Activated CD4-positive, alpha-beta memory T cell treated with anti-CD3 and anti-CD28 coated beads for 36 hours (primary cell): ENCODE measurements around the gene GMDS. TPM values are rescaled to one million over a fixed set of nuclear protein-coding genes. Genes with fewer than 3 reads are reported as not detected.

Experiments
- CTCF ChIA-PET: fragments of 350-600 bp; sonication (Branson Sonifier 250); formaldehyde crosslinking; loops from one replicate; lab custom pipeline; 2021; ENCODE audit warnings: antibody characterized with exemption, inconsistent platforms; lab: Charles Lee
- POLR2A ChIA-PET: fragments of 350-600 bp; sonication (Branson Sonifier 250); formaldehyde crosslinking; loops from one replicate; lab custom pipeline; 2021; ENCODE audit warnings: antibody characterized with exemption; lab: Charles Lee
- DNase-seq: peaks from one replicate; pipeline ENCODE4 v3.0.0-alpha.2; 2020
- H3K27ac Mint-ChIP-seq: one replicate; pipeline ENCODE4 v1.8.0; 2021; ENCODE audit warnings: mixed read lengths
- H3K27me3 Mint-ChIP-seq: one replicate; pipeline ENCODE4 v1.8.0; 2021; ENCODE audit warnings: mixed read lengths
- H3K36me3 Mint-ChIP-seq: one replicate; pipeline ENCODE4 v1.8.0; 2021; ENCODE audit warnings: mixed read lengths
- H3K4me1 Mint-ChIP-seq: one replicate; pipeline ENCODE4 v1.8.0; 2021; ENCODE audit warnings: low read depth, mixed read lengths
- H3K4me3 Mint-ChIP-seq: one replicate; pipeline ENCODE4 v1.8.0; 2021; ENCODE audit warnings: mild to moderate bottlenecking, mixed read lengths
- H3K9me3 Mint-ChIP-seq: one replicate; pipeline ENCODE4 v1.8.0; 2021; ENCODE audit warnings: mixed read lengths
- intact Hi-C: fragments of 100-400 bp; cut with micrococcal nuclease; formaldehyde crosslinking; loops from one replicate; pipeline ENCODE4 v1.15.1; 2023
- total RNA-seq, 2 experiments: library from RNA; stranded (reverse); gene quantifications; one replicate each; pipeline ENCODE4 v1.2.3, GENCODE V29; 2021

GMDS gene
- total RNA-seq, 2 experiments from 2014 or later = 34.7 to 36.4 TPM

DNA sequence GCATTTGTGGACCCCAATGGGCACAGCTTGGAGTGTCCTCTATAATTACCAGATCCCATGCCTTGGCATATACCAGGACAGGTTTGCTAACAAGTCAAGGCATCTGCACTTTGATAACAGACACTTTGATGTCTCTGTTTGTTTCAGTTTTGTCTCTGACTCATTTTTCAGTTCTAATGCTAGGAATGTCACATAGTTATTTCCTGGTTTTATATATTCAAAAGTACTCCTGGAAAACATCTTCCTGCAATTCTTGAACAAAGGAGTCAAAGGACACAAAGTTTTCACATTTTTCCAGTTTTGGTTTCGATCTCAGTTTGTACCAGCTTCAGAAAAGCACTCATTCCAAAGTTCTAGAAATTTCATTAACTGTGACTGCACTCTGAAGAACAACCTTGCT, 447.6 kb downstream of the GMDS start:
- Mint-ChIP-seq H3K4me3 (no peak overlapping the region), H3K4me1 (peaks cover 9% of the 10 kb centered on the region), H3K9me3 (no peaks in the 10 kb centered on the region), H3K27me3 (no peaks in the 10 kb centered on the region), H3K36me3 (no peaks in the 10 kb centered on the region), H3K27ac (no peak overlapping the region)
- intact Hi-C loops = no loop called here
- CTCF ChIA-PET = no interaction called here
- DNase-seq = no peak
- POLR2A ChIA-PET = no interaction called here

DNA sequence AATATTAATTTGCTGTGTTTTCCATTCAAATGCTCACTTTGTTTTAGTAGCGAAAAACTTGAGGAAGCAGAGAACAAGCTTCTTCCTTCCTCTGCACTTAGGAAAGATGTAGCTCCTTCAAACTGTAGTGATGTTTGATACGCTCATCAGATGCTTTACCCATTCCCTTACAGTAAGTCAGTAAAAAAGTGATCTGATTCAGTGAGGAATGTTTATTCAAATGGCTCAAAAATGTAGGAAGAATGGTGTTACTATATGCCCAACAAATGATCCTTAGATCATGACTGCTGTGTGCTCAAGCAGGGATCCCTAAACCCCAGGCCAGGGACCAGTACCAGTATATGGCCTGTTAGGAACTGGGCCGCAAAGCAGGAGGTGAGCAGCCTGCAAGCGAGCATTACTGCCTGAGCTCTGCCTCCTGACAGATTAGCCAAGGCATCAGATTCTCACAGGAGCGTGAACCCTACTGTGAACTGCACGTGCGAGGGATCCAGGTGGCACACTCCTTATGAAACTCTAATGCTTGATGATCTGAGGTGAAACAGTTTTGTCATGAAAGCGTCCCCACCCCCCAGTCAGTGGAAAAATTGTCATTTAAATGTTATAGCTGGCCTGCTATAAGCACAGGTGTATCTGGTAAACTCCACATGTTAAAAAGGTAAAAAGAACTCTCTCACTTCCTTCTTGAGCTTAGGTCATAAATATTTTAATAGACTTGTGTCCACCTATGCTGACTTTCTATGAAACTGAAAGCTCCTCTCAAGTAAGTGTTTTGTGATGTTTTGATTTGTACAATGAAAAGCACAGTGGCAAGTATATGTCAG, 448.5 kb downstream of the GMDS start:
- Mint-ChIP-seq H3K4me1 (peaks cover 9% of the 10 kb centered on the region), H3K36me3 (no peaks in the 10 kb centered on the region), H3K4me3 (no peak overlapping the region), H3K9me3 (no peaks in the 10 kb centered on the region), H3K27me3 (no peaks in the 10 kb centered on the region), H3K27ac (no peak overlapping the region)
- intact Hi-C loops = no loop called here
- CTCF ChIA-PET = no interaction called here
- POLR2A ChIA-PET = no interaction called here
- no peak for DNase-seq

DNA sequence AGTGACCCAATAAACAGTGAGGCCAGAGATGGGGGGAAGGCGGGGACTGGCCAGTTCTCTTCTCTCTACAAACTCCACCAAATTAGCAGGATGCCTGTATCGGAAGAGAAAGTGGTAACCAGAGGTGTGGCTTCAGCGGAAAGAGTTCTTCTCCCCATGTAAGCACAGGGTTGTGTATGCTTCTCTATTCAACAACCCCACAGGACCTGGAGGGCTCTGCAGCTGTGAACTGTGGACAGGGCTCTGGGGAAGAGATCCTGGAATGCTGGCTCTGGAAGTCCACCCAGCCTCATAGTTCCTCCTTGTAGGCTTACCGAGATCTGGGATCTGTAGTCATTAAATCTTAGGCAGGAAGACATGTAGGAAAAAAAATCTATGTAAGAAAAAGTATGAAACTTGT, 449.5 kb downstream of the GMDS start:
- intact Hi-C loops = no loop called here
- no peaks in the 10 kb centered on the region for H3K9me3 Mint-ChIP-seq
- H3K36me3 Mint-ChIP-seq = no peaks in the 10 kb centered on the region
- no peaks in the 10 kb centered on the region for H3K27me3 Mint-ChIP-seq
- H3K4me1 Mint-ChIP-seq = peaks cover 9% of the 10 kb centered on the region
- CTCF ChIA-PET = no interaction called here
- no peak for DNase-seq
- H3K4me3 Mint-ChIP-seq = no peak overlapping the region
- POLR2A ChIA-PET = no interaction called here
- no peak overlapping the region for H3K27ac Mint-ChIP-seq

DNA sequence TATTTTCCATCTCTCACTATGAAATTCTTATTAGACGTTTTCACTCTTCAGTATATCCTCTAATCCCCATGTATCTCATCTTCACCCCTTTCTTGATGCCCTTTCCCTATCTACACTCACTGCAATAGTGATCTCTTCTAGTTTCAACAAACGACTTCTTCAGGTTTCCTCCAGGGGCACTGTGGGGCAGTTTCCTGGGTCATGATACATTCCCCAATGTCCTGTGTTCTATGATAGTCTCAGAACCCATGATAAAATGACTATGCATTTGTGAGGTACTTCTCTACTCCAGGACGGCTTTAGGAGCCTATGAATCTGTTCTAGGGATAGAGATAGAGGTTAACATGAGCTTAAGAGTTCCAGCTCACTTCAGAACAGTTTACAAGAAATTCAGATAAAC, 452.4 kb downstream of the GMDS start:
- H3K4me1 Mint-ChIP-seq = peaks cover 7% of the 10 kb centered on the region
- H3K27ac Mint-ChIP-seq = no peak overlapping the region
- peak; percentile 25 for DNase-seq
- ChIA-PET POLR2A (no interaction called here), CTCF (no interaction called here)
- H3K9me3 Mint-ChIP-seq = no peaks in the 10 kb centered on the region
- H3K4me3 Mint-ChIP-seq = no peak overlapping the region
- no peaks in the 10 kb centered on the region for H3K27me3 Mint-ChIP-seq
- intact Hi-C loops = no loop called here
- H3K36me3 Mint-ChIP-seq = no peaks in the 10 kb centered on the region

- ChIA-PET CTCF (interaction anchor here (0.8 kb wide), 1 partner anchor 313 kb away, joined by 3 read pairs; no protein-coding TSS in a partner anchor), POLR2A (no interaction called here)
- no peaks in the 10 kb centered on the region for H3K9me3 Mint-ChIP-seq
- H3K4me1 Mint-ChIP-seq = peaks cover 10% of the 10 kb centered on the region
- H3K27me3 Mint-ChIP-seq = no peaks in the 10 kb centered on the region
- H3K27ac Mint-ChIP-seq = no peak overlapping the region
- no peak overlapping the region for H3K4me3 Mint-ChIP-seq
- no peak for DNase-seq
- intact Hi-C loops = no loop called here
- no peaks in the 10 kb centered on the region for H3K36me3 Mint-ChIP-seq
These were observed 454.7 kb downstream of the GMDS start for GRCh38 chr6:1790684-1791083.

GRCh38 chr6:1789092-1789491, 456.3 kb downstream of the GMDS start:
- no peak for DNase-seq
- intact Hi-C loops = no loop called here
- no peaks in the 10 kb centered on the region for H3K27me3 Mint-ChIP-seq
- H3K9me3 Mint-ChIP-seq = no peaks in the 10 kb centered on the region
- no peak overlapping the region for H3K27ac Mint-ChIP-seq
- H3K36me3 Mint-ChIP-seq = no peaks in the 10 kb centered on the region
- H3K4me3 Mint-ChIP-seq = no peak overlapping the region
- POLR2A ChIA-PET = no interaction called here
- peaks cover 10% of the 10 kb centered on the region for H3K4me1 Mint-ChIP-seq
- CTCF ChIA-PET = no interaction called here

GRCh38 chr6:1787894-1788293, 457.5 kb downstream of the GMDS start:
- H3K27ac Mint-ChIP-seq = no peak overlapping the region
- peaks cover 10% of the 10 kb centered on the region for H3K4me1 Mint-ChIP-seq
- intact Hi-C loops = no loop called here
- H3K27me3 Mint-ChIP-seq = no peaks in the 10 kb centered on the region
- no peaks in the 10 kb centered on the region for H3K36me3 Mint-ChIP-seq
- ChIA-PET CTCF (no interaction called here), POLR2A (no interaction called here)
- H3K9me3 Mint-ChIP-seq = no peaks in the 10 kb centered on the region
- no peak overlapping the region for H3K4me3 Mint-ChIP-seq
- DNase-seq = no peak

DNA sequence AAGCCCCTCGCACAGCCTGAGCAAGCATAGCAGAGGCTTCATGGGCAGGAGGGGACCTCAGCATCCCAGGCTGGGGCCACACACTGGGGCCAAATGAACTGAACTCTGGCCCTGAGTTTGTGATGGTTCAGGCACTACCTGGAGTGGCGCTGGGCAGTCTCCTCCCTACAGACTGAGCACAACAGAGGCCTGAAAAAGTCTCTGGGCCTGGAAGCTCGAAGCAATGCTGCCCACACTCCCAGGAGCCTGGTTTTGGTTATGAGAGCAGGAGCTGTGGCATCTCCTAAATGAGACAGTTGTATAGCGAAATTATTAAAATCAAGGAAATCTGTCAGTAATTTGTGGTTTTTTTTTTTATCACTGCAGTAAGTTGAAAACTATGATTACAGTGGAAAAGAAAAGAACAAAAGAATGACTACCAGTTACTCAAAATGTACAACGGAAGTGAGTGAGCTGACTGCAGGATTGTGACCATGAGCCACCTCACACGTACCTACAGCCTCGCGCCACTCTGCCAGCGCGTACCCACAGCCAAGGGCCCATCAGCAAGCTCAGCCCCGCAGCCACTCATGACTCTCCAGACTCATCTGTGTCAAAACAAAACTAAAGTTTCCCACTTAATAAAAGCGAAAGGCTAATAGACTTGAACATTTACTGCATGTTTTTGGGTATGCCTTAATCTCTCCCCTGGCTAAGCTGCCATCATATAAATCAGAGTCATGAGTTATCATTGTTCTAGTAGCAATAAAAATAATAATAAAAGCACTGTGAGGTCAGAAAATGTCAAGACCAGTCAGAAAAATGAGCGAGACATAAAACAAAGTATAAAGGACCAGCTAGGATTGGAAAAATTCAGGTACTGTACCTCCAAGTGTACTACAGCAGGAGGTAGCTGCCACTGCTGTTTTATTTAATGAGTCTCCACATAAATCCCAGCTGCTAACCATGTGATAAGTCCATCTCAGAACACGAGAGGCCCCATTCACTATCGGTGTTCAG, 458.7 kb downstream of the GMDS start:
- Mint-ChIP-seq H3K27me3 (no peaks in the 10 kb centered on the region), H3K9me3 (no peaks in the 10 kb centered on the region), H3K36me3 (no peaks in the 10 kb centered on the region), H3K4me1 (peaks cover 10% of the 10 kb centered on the region), H3K27ac (peak overlapping the region; percentile 18), H3K4me3 (no peak overlapping the region)
- CTCF ChIA-PET = interaction anchor here (0.6 kb wide), 1 partner anchor 207 kb away, joined by 3 read pairs; no protein-coding TSS in a partner anchor
- POLR2A ChIA-PET = interaction anchor here (1.2 kb wide), 1 partner anchor 17 kb away, joined by 7 read pairs; no protein-coding TSS in a partner anchor
- intact Hi-C loops = loop anchor here (1.0 kb wide), 1 partner anchor 15 kb away; no protein-coding TSS in a partner anchor
- DNase-seq = peak; percentile 76

DNA sequence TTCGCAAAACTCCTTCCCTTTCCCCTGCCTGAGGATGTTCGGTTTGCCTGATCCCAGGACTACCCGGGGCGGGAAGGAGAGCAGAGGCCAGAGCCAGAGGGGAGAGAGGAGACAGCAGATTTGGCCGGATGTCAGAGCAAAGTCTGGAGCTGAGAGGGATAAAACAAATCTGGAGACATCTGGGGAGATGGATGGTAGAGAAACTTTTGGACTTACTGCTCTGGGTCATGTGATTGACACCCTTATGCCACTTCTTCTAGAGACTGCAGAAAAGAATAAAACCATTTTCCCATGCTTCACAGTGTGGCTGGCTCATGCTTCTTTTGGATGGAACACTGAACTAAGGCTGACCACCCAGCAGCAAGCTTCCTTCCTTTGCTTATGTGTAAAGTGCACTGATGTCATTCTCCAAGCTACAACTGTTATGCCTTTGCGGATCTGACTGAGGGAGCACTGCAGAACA, 461.0 kb downstream of the GMDS start:
- intact Hi-C loops = no loop called here
- no peaks in the 10 kb centered on the region for H3K36me3 Mint-ChIP-seq
- H3K27me3 Mint-ChIP-seq = no peaks in the 10 kb centered on the region
- CTCF ChIA-PET = no interaction called here
- H3K27ac Mint-ChIP-seq = no peak overlapping the region
- H3K9me3 Mint-ChIP-seq = no peaks in the 10 kb centered on the region
- peaks cover 10% of the 10 kb centered on the region for H3K4me1 Mint-ChIP-seq
- POLR2A ChIA-PET = no interaction called here
- DNase-seq = no peak
- H3K4me3 Mint-ChIP-seq = no peak overlapping the region

DNA sequence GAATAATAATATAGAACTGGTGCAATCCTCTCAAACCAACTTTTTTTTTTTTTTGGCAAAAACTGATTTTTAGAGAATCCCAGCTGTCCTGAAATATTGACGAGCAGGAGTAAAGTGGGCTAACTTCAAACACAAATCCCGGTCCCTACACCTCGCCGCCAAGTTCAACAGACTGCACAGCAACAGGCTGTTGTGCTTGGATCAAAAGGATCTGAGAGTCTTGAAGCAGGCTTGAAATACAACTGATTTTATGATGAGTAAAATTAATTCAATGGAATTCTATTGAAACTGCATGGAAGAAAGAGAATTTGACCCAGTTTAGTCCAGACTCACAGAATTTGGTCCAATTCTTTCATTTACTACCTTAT, 463.6 kb downstream of the GMDS start:
- ChIA-PET CTCF (no interaction called here), POLR2A (no interaction called here)
- Mint-ChIP-seq H3K36me3 (no peaks in the 10 kb centered on the region), H3K27ac (no peak overlapping the region), H3K9me3 (no peaks in the 10 kb centered on the region), H3K4me3 (no peak overlapping the region), H3K27me3 (no peaks in the 10 kb centered on the region), H3K4me1 (peaks cover 8% of the 10 kb centered on the region)
- intact Hi-C loops = no loop called here
- no peak for DNase-seq

- no peak overlapping the region for H3K4me3 Mint-ChIP-seq
- ChIA-PET POLR2A (no interaction called here), CTCF (interaction anchor here (0.7 kb wide), 1 partner anchor 205 kb away, joined by 3 read pairs; no protein-coding TSS in a partner anchor)
- H3K4me1 Mint-ChIP-seq = peaks cover 3% of the 10 kb centered on the region
- H3K36me3 Mint-ChIP-seq = no peaks in the 10 kb centered on the region
- H3K27ac Mint-ChIP-seq = no peak overlapping the region
- no peak for DNase-seq
- H3K9me3 Mint-ChIP-seq = no peaks in the 10 kb centered on the region
- intact Hi-C loops = no loop called here
- no peaks in the 10 kb centered on the region for H3K27me3 Mint-ChIP-seq
These were observed 464.1 kb downstream of the GMDS start for GRCh38 chr6:1781152-1781816.
